ENCODE measurements around the gene AGBL1.
"Not testable (repeated sequence)": the region's sequence is repeated elsewhere in the genome, so short reads cannot be mapped to it uniquely, and the experiment has no call there.

AGBL1 gene

DNA sequence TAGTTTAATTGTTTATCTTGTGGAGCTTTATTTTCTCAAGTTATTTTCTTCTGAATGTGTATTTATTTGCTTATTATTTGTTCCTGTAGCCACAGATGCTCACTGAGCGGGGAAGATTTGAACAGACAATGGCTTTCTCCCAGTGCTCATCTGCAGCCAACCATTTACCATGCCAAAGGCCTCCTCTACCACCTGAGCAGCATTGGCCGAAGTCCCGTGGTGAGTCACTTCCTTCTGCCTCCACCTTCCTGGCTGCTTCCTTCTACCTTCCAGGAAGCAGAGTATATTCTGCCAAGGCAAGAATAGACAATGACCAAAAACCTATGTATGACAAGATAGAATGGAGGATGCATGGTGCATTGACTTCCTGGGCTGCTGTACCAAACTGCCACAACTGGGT lies 443.1 kb downstream of the AGBL1 start:
- DNase-seq (ENCODE audit: low spot score): no peak

DNA sequence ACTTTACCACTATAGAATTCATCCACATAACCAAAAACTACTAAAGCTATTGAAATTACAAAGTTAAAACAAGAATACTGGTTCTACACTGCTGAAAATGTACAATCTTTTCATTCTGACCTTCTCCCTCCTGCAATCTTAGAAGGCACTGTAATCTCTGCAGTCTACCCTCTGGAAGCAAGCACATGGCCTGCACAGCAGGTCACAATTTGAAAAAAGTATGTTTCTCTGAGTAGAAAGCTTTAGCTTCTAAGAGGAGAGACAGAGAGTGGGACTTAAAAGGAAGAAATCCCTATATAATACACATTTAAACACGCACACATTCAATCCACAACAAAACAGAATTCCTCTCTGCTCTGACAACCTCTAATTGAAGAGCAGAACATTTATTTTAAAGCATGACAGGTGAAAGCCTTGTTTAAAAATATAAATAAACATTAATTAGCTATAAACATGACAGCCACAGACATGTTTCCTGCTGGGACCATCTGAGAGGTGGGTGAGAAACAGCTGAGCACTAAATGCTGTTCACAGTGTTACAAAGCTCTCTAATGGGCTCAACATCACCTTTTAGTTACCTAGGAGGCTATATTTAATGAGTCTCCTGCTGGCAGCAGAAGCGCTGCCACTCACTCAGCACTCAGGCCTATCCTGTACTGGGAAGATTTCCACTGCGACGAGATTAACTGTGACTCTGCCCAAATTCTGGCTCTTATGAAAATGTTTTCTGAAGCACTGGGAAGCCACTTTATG lies 447.4 kb downstream of the AGBL1 start:
- DNase-seq (ENCODE audit: low spot score): no peak

DNA sequence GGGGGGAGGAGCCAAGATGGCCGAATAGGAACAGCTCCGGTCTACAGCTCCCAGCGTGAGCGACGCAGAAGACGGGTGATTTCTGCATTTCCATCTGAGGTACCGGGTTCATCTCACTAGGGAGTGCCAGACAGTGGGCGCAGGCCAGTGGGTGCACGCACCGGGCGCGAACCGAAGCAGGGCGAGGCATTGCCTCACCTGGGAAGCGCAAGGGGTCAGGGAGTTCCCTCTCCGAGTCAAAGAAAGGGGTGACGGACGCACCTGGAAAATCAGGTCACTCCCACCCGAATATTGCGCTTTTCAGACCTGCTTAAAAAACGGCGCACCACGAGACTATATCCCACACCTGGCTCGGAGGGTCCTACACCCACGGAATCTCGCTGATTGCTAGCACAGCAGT lies 448.4 kb downstream of the AGBL1 start:
- not testable (repeated sequence) for DNase-seq (ENCODE audit: low spot score)

DNA sequence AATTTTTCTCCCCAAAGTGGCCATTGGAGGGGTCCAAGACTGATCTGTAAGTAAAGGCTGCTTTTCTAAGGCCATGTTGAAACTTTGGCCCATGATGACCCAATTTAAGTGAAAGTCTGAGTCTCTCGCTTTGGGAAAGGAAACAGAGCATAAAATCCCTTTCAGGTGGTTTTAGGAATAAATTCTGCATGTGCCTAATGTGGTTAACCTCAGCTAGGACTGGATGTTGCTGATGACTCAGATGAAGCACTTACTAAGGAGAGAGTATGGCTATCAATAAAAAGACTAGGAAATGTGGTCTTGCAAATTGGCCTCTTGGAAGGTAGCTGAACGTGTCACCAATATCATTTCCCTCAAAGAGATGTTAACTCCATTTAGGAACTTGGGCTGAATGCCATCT lies 458.5 kb downstream of the AGBL1 start:
- DNase-seq (ENCODE audit: low spot score): no peak

DNA sequence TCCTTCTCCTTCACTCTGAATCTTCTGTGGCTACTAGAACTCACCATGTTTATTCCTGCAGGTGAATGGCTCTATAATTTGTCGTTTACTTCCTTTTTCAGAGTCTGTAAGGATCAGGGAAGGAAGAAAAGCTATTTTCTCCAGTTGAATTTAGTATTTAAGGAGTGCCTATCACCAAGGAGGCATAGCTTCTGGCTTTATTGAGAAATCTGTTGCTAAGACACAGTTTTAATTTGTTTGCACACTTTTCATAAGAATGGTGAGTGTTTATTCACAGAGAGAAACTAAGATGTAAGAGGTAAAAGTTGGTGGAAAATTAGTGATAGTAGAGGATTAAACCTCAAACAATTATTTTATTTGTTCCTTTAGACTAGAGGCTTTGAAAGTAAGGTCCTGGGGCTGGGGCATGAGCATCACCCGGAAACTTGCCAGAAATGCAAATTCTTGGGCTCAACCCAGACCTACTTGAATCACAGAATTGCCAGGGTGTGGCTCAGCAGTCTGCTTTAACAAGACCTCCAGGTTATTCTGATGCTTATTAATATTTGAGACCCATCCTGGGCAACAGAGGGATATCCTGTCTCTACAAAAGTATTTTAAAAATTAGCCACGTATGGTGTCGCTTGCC lies 461.3 kb downstream of the AGBL1 start:
- DNase-seq (ENCODE audit: low spot score): no peak

DNA sequence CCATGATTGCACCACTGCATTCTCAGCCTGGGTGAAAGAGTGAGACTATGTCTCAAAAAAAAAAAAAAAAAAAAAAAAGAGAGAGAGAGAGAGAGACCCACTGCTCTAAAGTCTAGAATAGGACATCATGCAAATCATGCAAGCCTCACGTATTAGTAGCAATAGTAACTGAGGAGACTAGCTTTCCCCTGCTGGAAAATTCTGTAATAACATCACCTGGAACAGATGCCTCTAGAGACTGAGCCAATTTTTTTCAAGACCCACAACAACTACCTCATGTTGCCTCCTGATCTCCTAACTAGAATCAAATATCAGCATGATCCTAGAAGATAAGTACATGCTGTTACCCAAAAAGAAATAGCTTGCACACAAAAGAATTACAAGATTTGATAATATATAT lies 461.9 kb downstream of the AGBL1 start:
- DNase-seq (ENCODE audit: low spot score): no peak

DNA sequence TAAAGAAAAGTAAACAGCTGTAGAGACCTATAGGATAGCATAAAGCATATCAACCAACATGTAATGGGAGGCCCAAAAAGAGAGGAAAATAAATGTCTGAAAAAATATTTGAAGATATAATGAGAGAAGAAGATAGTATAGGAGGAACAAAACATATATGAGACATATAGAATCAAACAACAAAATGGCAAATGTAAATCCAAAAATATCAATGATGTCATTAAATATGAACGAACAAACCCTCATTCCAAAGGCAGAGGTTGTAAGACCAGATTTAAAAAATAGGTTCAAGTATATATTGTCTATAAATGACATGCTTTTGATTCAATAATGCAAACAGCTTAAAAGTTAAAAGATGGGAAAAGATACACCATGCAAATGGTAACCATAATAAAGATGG lies 470.4 kb downstream of the AGBL1 start:
- no peak for DNase-seq (ENCODE audit: low spot score)

DNA sequence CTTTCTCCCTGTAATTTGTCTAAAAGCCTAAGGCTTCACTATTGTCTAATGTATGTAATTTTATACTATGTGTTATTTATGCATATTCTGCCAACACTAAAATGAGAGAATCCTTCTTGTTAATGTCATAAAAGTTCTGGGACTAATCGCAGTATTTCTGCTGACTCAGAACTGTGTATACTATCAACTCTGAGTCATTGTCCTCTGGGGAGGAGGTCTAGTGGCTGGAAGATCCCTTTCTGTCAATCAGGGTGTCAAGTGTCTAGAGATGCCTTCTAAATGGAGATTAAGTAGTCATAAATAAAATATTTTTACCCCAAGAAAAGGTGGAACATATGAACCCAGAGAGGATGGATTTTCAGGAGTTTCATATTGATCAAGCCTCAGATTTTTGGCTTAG lies 473.4 kb downstream of the AGBL1 start:
- DNase-seq (ENCODE audit: low spot score): no peak

DNA sequence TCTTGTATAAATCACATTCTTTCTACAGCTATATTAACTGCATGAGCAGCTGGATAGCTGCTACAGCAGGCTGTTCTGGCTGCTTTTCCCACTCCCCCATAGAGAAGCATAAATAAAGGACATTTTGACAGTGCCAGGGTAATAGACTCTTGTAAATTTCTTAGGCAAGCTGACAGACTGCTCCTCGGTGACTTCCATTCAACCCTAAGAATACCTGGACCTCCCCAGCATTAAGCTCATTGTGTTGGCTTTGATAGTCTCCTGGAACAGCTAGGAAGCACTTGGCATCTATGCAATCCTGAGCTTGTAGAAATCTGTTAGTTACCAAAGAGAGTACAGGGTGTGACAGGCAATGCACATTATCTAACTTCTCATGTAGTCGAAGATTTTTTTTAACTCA lies 475.4 kb downstream of the AGBL1 start:
- DNase-seq (ENCODE audit: low spot score): no peak

DNA sequence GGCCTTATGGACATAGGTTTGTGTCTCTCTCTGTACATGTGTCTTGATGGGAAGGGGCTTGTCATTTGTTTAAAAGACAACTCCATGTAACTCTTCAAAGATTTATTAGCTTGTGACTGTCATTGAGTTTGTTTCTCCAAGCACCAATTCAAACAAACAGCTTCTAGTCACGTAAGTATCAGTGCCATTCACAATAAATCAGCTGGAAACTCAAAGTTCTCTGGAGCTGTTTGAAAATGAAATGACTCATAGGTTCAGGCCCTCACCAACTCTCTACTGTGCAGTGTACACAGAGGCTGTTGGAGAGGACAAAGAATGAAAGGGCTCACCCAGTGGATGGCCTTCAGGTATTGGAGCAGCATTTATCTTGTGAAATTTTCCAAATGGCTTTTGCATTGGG lies 476.3 kb downstream of the AGBL1 start:
- DNase-seq (ENCODE audit: low spot score): no peak

DNA sequence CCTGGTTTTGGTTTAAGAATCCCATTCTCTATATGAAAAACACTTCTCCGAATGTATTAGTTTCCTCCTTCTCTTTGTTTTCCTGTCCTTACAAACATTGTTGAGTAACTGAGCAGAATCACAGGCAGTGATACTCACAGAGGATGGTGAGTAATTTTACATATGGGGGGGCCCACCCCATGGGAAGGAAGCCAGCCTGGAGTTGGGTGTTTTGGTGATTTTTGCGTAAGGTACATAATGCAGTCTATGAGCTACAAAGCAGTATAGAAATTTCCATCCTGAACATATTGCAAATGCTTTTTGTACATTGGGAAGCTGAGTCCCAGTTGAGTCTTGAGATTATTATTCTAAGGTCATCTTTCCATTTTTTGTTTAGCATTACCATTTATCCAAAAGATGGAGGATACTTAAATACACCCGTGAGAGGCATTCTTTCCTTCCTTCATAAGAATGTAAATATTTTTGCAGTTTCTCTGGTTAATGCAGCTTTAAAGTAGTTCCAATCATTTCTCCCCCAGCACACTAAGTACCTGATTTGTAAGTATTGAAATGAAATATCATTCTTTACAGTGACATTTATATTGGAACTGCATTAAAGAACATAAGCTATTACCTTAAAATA lies 476.8 kb downstream of the AGBL1 start:
- DNase-seq (ENCODE audit: low spot score): no peak

DNA sequence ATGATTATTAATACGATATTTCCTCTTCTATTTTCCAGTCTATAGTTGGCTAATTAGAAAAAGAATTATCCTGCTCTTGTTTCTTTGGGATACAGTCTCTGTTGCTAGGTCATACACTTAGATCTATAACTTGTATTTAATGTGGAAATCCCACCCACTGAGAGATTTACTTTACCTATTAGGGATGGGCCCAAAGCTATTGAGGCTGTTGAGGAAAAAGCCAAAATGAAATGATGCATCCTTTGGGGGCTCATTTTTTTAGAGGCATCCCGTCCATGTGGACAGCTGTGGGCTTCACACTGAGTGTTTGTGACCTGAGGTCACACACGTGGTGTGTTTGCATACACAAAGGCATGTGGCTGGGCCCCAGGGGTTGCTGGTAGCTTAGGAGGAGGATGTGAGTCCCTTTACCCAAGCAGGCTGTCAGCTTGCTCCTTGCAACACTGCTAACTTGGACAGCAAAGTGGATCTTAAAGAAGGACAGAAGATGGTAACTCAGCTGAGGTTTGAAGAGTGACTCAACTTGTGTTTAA lies 477.4 kb downstream of the AGBL1 start:
- no peak for DNase-seq (ENCODE audit: low spot score)

DNA sequence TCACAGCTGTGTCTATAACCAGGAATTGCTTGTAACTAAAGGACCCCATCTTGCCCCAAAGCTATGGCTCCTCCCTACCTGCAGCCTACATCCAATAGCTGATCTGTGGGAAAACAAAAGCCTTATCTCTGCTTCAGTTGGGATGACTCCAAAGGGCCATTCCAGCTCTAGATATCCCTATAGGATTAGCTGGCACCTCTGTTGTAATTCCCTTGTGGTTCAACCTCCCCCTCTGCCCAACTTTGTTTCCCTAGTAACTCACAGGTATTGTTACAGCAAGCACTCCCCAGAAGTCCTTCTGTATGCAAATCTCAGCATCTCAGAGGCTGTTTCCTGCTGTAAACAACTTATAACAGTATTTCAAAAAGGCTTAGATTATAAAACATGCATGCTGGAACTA lies 478.6 kb downstream of the AGBL1 start:
- no peak for DNase-seq (ENCODE audit: low spot score)

DNA sequence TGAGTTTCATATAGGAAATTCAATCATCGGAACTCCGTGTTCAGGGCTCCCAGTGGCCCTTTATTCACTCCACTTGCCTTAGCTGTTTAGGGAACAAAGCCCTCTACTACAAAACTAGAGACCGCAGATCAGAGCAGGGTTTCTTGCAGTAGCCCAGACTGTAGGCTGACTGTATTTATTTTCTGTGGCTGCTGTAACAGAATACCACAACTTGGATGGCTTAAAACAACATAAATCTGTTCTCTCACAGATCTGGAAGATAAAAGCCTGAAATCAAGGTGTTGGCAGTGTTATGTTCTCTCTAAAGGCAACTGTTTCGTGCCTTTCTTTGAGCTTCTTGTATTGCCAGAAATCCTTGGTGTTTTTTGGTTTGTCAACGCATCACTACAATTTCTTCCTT lies 479.0 kb downstream of the AGBL1 start:
- DNase-seq (ENCODE audit: low spot score): no peak

DNA sequence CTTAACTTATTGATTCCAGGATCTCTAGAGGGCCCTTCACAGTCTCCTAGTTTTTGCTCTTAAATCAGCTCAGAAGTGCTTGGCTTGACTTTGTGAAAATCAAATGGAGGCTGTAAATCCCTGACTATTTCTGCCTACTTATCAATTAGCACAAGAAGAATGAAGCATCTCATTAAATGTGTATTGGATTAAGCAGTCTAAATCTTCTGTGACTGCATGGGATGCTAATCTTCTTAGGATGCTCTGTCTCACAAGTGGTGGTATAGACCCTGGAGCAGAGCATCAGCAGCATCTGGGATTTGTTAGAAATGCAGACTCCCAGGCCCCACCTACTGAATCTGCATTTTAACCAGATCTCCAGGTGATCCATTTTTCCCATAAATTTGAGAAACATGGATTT lies 488.7 kb downstream of the AGBL1 start:
- DNase-seq (ENCODE audit: low spot score): no peak

DNA sequence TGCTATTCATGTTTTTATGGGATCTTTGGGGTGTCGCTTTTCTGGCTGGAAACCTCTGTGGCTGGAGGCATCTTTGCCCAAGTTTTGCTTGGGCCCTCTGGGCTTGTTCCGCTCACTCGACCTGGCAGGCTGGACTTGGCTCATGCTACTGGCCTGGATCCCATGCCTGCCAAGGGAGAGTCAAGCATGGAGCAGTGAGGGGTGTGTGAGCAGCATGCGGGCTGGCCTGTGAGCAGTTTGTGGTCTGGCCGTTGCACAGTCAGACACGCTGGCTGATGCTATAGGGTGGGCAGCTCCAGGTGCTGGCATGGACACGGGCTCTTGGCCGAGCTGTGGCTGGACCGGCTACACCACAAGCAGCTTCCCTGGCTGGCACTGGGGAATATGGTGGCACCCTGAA lies 491.1 kb downstream of the AGBL1 start:
- DNase-seq (ENCODE audit: low spot score): no peak

DNA sequence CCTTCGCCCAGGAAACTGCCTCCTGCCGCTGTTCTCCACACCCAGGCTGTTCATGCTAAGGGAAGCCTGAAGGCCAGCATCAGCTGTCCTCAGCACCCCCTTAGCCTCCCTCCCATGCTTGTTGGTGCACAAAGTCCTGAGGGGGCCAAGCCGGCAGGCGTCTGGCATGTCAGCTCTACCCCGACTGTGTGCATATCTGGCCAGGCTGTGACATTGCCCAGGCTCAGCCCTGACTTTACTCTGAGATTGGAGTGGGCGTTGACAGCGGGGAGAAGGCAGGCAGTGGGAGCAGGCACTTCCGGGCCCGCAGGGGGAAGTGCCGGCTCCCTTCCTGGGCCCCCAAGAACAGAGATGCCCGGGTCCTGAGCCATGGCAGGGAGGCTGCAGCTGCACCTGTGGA lies 492.2 kb downstream of the AGBL1 start:
- DNase-seq (ENCODE audit: low spot score): no peak

DNA sequence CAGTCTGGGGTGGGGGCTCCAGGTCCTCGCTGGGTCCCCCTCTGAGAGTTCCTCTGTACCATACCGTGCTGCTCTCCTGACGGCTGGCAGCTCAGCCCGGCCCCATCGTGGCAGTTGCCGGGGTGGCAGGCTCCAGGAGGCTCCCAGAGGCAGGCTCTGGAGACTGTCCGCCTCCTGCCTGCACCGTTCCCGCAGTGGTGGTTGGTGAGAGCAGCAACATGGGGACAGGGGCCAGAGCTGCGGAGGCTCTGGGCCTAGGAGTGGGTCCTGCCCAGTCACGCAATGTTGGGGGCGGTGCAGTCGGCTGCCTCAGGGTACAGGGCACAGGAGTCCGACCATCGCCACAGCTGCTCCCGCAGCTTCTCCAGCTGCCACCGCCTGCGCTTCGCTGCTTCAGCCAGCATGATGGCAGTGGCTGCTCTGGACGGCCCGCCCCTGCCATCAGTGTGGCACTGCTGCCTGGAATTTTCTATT lies 492.7 kb downstream of the AGBL1 start:
- no peak for DNase-seq (ENCODE audit: low spot score)

DNA sequence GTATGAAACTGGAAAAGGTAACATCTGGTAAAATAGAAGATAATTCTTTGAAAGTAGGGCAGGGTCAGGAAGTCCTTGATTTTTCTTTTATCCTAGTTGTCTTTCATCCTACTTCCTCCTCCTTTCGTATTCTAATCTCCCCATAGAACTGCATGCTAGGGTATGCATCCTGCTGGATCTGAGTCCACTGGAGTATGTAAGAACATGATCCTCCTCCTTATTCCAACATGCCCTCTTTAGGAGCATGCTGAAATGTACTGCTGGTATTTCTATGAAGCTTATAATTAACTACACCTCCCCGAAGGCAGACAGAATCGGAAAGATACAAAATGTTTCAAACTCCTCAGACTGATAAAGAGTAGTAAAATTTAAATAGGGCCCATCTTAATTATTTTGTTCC lies 493.8 kb downstream of the AGBL1 start:
- no peak for DNase-seq (ENCODE audit: low spot score)

DNA sequence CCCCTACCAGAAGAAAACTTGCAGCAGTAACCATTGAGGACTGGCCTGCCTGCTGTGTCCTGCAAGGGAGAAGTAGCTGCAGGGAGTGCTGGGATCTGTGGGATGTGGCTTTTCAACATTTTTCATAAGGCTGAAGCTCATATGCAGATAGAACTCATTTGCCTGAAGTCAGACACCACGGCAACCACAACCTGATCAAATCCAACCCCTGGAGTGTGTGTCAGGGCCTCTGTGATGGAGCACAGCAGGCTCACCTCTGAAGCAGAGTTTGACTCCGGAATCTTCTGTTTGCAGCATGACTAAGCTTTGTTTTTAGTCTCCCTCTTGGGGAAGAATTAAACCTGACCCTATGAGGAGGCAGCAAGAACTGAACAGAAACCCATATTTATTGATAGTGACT lies 508.7 kb downstream of the AGBL1 start:
- DNase-seq (ENCODE audit: low spot score): no peak

DNA sequence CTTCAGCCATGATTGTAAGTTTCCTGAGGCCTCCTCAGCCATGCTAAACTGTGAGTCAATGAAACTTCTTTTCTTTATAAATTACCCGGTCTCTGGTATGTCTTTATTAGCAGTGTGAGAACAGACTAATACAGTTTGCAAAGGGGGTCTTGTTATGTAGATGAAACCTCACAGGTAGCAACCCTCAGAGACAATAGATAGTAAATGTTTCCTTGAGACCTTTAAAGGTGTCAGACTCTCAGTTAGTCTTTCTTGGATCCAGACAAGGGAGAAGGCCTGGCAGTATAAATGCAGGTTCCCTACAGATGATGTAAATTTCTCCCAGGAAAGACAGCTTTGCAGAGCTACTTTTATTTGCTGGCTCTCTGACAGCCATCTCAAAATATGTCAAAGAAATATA lies 510.8 kb downstream of the AGBL1 start:
- DNase-seq (ENCODE audit: low spot score): no peak

DNA sequence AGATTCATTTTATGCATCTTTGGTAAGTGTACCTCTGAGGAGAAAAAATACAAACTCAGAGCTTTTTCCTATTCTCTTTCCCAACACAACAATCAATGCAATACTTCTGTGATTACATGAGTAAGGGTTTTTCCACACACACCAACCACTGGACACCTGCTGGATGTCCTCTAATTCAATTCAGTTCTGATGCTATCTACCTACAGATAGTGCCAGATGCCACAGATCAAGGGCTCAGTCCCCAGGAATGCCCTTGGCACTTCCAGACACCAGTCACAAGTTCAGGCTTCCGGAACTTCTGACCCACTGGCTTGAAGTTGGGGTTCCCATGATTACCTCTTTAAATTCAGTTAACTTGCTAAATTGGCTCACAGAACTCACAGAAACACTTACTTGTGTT lies 511.5 kb downstream of the AGBL1 start:
- no peak for DNase-seq (ENCODE audit: low spot score)

DNA sequence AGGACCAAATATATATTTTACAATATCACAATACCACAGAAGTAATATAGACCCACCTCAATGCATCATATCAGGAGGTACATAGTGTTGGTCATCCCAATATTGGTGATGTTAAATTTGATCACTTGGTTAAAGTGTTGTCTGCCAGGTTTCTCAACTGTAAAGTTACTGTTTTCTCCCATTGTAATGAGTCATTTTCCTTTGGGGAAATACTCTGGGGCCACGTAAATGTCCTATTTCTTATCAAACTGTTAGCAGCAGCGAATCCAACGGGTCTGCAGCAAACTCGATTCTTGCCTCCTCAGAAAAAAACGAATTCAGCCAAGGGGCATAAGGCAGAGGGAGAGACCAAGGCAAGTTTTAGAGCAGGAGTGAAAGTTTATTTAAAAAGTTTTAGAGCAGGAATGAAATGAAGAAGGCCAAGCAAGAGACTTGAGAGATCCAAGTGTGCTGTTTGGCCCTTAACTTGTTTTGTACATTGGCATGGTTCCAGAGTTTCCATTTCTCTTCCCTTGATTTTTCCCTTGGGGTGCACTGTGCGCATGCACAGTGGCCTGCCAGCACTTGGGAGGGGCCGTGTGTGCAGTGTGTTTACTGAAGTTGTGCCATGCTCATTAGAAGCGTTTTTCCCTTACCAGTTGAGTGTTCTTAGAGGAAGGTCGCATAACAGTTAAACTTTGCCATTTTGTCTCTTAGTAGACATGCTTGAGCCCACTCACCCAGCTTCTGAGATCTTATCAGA lies 512.5 kb downstream of the AGBL1 start:
- DNase-seq (ENCODE audit: low spot score): no peak
